ENCODE data around the gene CD48. TPM values are rescaled to one million over a fixed set of nuclear protein-coding genes. Genes with fewer than 3 reads are reported as not detected.
"Not testable (repeated sequence)": the region's sequence is repeated elsewhere in the genome, so short reads cannot be mapped to it uniquely, and the experiment has no call there.

The CD48 gene
- total RNA-seq, 1 donor from 2014 or later = not detected

DNA sequence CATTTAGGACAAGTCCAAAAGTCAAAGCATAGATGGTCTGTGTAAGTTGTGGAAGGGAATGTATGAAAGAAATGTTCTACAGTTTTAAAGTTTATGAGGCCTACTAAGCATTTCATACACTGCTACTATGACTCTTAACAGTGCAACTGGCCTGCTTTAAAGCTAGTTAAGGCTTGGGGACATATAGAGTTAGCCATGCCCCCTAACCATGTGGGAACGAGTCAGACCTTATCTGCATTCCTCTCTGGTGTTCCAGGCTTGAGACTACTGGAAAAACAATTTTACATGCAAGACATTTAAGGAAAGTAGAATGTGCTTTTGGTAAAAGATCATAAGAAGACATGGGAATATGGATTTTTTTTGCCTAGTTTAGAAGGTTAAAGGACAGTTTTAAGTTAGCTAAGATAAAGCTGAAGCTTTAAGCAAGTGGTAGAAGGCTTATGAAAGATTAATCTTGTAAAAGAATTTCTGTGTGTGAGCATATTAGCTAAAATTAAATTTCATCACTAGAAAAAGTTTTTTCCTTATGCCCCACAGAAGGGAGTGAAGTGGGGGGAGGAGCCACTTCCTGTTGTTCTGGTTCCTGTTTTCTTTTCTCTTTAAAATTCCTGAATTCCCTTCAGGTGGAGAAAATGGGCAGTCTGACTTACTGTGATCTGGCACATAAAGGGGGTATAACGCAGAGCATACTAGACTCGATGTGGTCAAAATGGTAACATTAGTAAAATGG is 8.9 kb upstream of the CD48 start:
- Mint-ChIP-seq H3K27ac (ENCODE audit: unreplicated experiment) (no peak overlapping the region), H3K9me3 (ENCODE audit: low read depth) (no peaks in the 10 kb centered on the region), H3K27me3 (ENCODE audit: low read depth) (peaks cover 20% of the 10 kb centered on the region), H3K4me3 (ENCODE audit: unreplicated experiment) (no peak overlapping the region), H3K36me3 (ENCODE audit: low read depth) (no peaks in the 10 kb centered on the region), H3K4me1 (ENCODE audit: low read depth) (peaks cover 4% of the 10 kb centered on the region)
- DNase-seq (ENCODE audit: low spot score) = no peak
- TF ChIP-seq, protein P1, sequence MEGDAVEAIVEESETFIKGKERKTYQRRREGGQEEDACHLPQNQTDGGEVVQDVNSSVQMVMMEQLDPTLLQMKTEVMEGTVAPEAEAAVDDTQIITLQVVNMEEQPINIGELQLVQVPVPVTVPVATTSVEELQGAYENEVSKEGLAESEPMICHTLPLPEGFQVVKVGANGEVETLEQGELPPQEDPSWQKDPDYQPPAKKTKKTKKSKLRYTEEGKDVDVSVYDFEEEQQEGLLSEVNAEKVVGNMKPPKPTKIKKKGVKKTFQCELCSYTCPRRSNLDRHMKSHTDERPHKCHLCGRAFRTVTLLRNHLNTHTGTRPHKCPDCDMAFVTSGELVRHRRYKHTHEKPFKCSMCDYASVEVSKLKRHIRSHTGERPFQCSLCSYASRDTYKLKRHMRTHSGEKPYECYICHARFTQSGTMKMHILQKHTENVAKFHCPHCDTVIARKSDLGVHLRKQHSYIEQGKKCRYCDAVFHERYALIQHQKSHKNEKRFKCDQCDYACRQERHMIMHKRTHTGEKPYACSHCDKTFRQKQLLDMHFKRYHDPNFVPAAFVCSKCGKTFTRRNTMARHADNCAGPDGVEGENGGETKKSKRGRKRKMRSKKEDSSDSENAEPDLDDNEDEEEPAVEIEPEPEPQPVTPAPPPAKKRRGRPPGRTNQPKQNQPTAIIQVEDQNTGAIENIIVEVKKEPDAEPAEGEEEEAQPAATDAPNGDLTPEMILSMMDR (IDR thresholded peaks at IDR 0.05) = no peak

GRCh38 chr1:160718210-160718609 is 6.6 kb upstream of the CD48 start:
- Mint-ChIP-seq H3K36me3 (ENCODE audit: low read depth) (no peaks in the 10 kb centered on the region), H3K27ac (ENCODE audit: unreplicated experiment) (no peak overlapping the region), H3K4me1 (ENCODE audit: low read depth) (peaks cover 4% of the 10 kb centered on the region), H3K9me3 (ENCODE audit: low read depth) (no peaks in the 10 kb centered on the region), H3K4me3 (ENCODE audit: unreplicated experiment) (no peak overlapping the region), H3K27me3 (ENCODE audit: low read depth) (peaks cover 24% of the 10 kb centered on the region)
- DNase-seq (ENCODE audit: low spot score) = no peak
- TF ChIP-seq, protein P1 (IDR thresholded peaks at IDR 0.05) = no peak

- peaks cover 4% of the 10 kb centered on the region for H3K4me1 Mint-ChIP-seq (ENCODE audit: low read depth)
- TF ChIP-seq, protein P1 (IDR thresholded peaks at IDR 0.05) = no peak
- H3K4me3 Mint-ChIP-seq (ENCODE audit: unreplicated experiment) = no peak overlapping the region
- H3K36me3 Mint-ChIP-seq (ENCODE audit: low read depth) = no peaks in the 10 kb centered on the region
- no peaks in the 10 kb centered on the region for H3K9me3 Mint-ChIP-seq (ENCODE audit: low read depth)
- DNase-seq (ENCODE audit: low spot score) = no peak
- peaks cover 21% of the 10 kb centered on the region for H3K27me3 Mint-ChIP-seq (ENCODE audit: low read depth)
- H3K27ac Mint-ChIP-seq (ENCODE audit: unreplicated experiment) = no peak overlapping the region
These were observed 5.7 kb upstream of the CD48 start for GRCh38 chr1:160717306-160717705.

DNA sequence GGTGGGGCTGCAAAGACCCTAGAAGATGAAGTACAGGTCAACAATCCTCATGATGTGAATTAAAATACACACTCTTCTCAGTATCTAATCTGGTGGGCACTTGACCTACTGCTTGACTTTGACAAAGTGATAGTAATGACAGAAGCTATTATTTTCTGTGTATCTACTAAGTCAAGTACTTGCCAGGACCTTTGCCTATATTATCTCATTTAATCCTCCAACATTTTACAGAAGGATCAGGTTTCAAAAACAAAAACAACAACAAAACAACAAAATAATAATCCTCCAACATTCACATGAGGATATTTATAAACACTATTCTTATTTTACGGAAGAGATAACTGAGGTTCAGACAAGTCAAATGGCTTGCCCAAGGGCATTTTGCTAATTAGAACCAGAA is 4.4 kb upstream of the CD48 start:
- Mint-ChIP-seq H3K4me3 (ENCODE audit: unreplicated experiment) (no peak overlapping the region), H3K9me3 (ENCODE audit: low read depth) (no peaks in the 10 kb centered on the region), H3K27ac (ENCODE audit: unreplicated experiment) (no peak overlapping the region), H3K27me3 (ENCODE audit: low read depth) (peaks cover 20% of the 10 kb centered on the region), H3K4me1 (ENCODE audit: low read depth) (peaks cover 4% of the 10 kb centered on the region), H3K36me3 (ENCODE audit: low read depth) (no peaks in the 10 kb centered on the region)
- TF ChIP-seq, protein P1 (IDR thresholded peaks at IDR 0.05) = no peak
- no peak for DNase-seq (ENCODE audit: low spot score)

DNA sequence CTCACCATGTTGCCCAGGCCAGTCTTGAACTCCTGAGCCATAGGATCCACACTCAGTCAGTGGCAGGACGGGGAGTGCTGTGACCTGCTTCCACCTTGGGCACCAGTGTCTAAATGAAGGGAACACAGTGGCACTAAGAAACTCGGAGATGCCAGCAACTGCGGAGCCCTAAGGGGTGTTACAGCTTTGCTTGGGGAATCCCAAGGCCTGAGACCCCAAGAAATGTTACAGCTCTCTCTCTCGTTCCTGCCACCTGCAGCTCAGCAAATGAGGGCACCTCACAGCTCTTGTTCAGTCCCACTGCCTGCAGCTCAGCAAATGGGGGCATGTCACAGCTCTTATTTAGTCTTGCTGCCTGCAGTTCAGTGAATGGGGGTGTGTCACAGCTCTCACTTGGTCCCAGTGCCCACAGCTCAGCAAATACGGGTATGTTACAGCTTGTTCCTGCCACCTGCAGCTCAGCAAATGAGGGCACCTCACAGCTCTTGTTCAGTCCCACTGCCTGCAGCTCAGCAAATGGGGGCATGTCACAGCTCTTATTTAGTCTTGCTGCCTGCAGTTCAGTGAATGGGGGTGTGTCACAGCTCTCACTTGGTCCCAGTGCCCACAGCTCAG is 2.5 kb upstream of the CD48 start:
- not testable (repeated sequence) for H3K36me3 Mint-ChIP-seq (ENCODE audit: low read depth)
- peaks cover 24% of the 10 kb centered on the region for H3K27me3 Mint-ChIP-seq (ENCODE audit: low read depth)

More for the DNA sequence above, 2.5 kb upstream of the CD48 start:
- not testable (repeated sequence) for H3K27ac Mint-ChIP-seq (ENCODE audit: unreplicated experiment); H3K4me3 Mint-ChIP-seq (ENCODE audit: unreplicated experiment); H3K4me1 Mint-ChIP-seq (ENCODE audit: low read depth); H3K9me3 Mint-ChIP-seq (ENCODE audit: low read depth); DNase-seq (ENCODE audit: low spot score)

All from chondrocyte (in vitro differentiated cells).